Endodermal cell (in vitro differentiated cells): ENCODE results near the gene LEFTY1. TPM values are rescaled to one million over a fixed set of nuclear protein-coding genes. Genes with fewer than 3 reads are reported as not detected.
A peak's percentile ranks its signal among the peaks of the same experiment; 100 is the strongest.

ENCODE experiments used
- DNase-seq: peaks from one replicate; pipeline ENCODE4 v3.0.0-alpha.2; 2017
- H3K27ac ChIP-seq: 2 replicates; pipeline ENCODE4 v1.5.1; 2013; ENCODE audit warnings: mild to moderate bottlenecking, low read depth, low read length, moderate library complexity
- H3K27me3 ChIP-seq: 2 replicates; pipeline ENCODE4 v1.6.1; 2013; ENCODE audit warnings: mild to moderate bottlenecking, low read length, moderate library complexity; ENCODE audit not compliant: insufficient read depth, control insufficient read depth, poor library complexity, severe bottlenecking
- H3K36me3 ChIP-seq: 2 replicates; pipeline ENCODE4 v1.7.0; 2013; ENCODE audit warnings: mild to moderate bottlenecking, low read length, moderate library complexity; ENCODE audit not compliant: control insufficient read depth, insufficient read depth
- H3K4me1 ChIP-seq: one replicate; pipeline ENCODE4 v1.7.0; 2013; ENCODE audit warnings: low read length; ENCODE audit not compliant: control insufficient read depth, insufficient read depth
- H3K4me3 ChIP-seq: 2 replicates; pipeline ENCODE4 v1.5.1; 2013; ENCODE audit warnings: mild to moderate bottlenecking, low read length, moderate library complexity
- H3K9ac ChIP-seq: 2 replicates; pipeline ENCODE4 v1.6.1; 2013; ENCODE audit warnings: mild to moderate bottlenecking, low read length, moderate library complexity; ENCODE audit not compliant: poor library complexity, severe bottlenecking; ENCODE audit errors: extremely low read depth
- H3K9me3 ChIP-seq: 2 replicates; pipeline ENCODE4 v1.6.1; 2013; ENCODE audit warnings: mild to moderate bottlenecking, low read length, moderate library complexity; ENCODE audit not compliant: control insufficient read depth
- H3K27ac Mint-ChIP-seq: 2 replicates; pipeline ENCODE4 v1.8.0; 2020; ENCODE audit warnings: mixed read lengths
- H3K27me3 Mint-ChIP-seq: 2 replicates; pipeline ENCODE4 v1.8.0; 2021; ENCODE audit warnings: mild to moderate bottlenecking, mixed read lengths; ENCODE audit not compliant: insufficient read depth
- H3K36me3 Mint-ChIP-seq: 2 replicates; pipeline ENCODE4 v1.8.0; 2020; ENCODE audit warnings: low read depth, mixed read lengths
- H3K4me1 Mint-ChIP-seq: 2 replicates; pipeline ENCODE4 v1.8.0; 2020; ENCODE audit warnings: mixed read lengths
- H3K4me3 Mint-ChIP-seq: 2 replicates; pipeline ENCODE4 v1.8.0; 2020; ENCODE audit warnings: mild to moderate bottlenecking, moderate library complexity, mixed read lengths
- H3K9me3 Mint-ChIP-seq: 2 replicates; pipeline ENCODE4 v1.8.0; 2020; ENCODE audit warnings: mild to moderate bottlenecking, mixed read lengths
- WGBS, 2 experiments: methylation state at CpG; one replicate each; pipeline versions ENCODE4 v1.1.5 to v1.1.7; 2013; ENCODE audit warnings: missing lambda C conversion rate in 2 of 2, mixed read lengths in 1 of 2; ENCODE audit not compliant: insufficient coverage in 1 of 2, insufficient read length in 1 of 2; 5-methylcytosine and 5-hydroxymethylcytosine counted together
- total RNA-seq, 2 donors: library from RNA; stranded (reverse); fragmentation: NEBNext Ultra II Directional in 1 of 2; extraction: Animal tissue kit (Norgen Biotek cat#: 25700) in 1 of 2; gene quantifications; 2 replicates in 1 of 2; 3 replicates in 1 of 2; pipeline ENCODE4 v1.2.1, GENCODE V29; 2021
- TF ChIP-seq, protein P1 (sequence below): fragments of 200-600 bp; sonication (generic); conservative IDR thresholded peaks from 2 replicates; pipeline ENCODE4 v1.5.0; 2021; ENCODE audit warnings: antibody characterized with exemption, mild to moderate bottlenecking

The LEFTY1 gene
- total RNA-seq, 2 donors from 2014 or later, result 76.0 to 660 TPM

DNA sequence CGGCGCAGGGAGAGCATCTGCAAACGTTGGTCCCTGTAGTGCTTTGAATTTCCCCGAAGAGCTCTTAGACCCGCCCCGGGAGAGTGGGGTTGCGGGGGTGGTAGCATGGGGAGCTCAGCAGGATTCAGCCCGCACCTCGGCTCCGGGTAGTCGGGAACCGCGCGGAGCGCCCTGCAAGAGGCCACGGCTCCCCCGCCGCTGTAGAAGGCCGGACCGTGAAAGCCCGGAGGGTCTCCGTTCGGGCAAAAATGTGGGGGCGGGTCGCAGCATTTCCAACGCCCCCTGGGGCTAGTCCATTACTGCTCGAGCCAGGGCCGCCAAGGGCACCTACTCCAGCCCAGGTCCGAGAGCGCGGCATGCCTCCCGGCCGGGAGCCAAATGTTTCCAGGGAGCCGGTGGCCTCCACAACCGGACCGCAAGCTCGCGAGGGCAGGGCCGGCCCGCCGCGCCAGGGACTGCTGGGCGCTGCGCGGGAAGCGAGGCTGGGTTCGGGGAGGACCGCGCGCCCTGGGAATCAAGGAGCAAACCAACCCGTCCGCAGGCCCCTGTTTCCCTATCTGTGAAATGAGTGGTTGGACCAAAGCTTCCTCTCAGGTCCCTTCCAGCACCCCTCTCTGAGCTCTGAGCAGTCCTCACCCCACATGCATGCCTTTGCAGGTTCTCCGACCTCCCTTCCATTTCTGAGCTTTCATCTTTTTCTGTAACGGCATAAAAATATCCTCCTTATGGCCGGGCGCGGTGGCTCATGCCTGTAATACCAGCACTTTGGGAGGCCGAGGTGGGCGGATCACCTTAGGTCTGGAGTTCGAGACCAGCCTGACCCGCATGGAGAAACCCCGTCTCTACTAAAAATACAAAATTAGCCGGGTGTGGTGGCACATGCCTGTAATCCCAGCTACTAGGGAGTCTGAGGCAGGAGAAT, 6.0 kb downstream of the LEFTY1 start:
- H3K36me3 ChIP-seq, result peaks cover 35% of the 10 kb centered on the region
- H3K27ac Mint-ChIP-seq, result peak overlapping the region; percentile 98
- no peaks in the 10 kb centered on the region for H3K27me3 Mint-ChIP-seq
- no peaks in the 10 kb centered on the region for H3K27me3 ChIP-seq
- H3K36me3 Mint-ChIP-seq, result peaks cover 13% of the 10 kb centered on the region
- H3K9ac ChIP-seq, result peak overlapping the region; percentile 94
- no peak overlapping the region for H3K27ac ChIP-seq
- WGBS, 2 experiments, result 9 to 14% methylated on average over 26 to 63 of the region's 63 CpGs
- H3K4me3 Mint-ChIP-seq, result peak overlapping the region; percentile 87
- H3K9me3 ChIP-seq, result no peaks in the 10 kb centered on the region
- H3K4me1 Mint-ChIP-seq, result peaks cover 47% of the 10 kb centered on the region
- H3K9me3 Mint-ChIP-seq, result no peaks in the 10 kb centered on the region
- TF ChIP-seq, protein P1, sequence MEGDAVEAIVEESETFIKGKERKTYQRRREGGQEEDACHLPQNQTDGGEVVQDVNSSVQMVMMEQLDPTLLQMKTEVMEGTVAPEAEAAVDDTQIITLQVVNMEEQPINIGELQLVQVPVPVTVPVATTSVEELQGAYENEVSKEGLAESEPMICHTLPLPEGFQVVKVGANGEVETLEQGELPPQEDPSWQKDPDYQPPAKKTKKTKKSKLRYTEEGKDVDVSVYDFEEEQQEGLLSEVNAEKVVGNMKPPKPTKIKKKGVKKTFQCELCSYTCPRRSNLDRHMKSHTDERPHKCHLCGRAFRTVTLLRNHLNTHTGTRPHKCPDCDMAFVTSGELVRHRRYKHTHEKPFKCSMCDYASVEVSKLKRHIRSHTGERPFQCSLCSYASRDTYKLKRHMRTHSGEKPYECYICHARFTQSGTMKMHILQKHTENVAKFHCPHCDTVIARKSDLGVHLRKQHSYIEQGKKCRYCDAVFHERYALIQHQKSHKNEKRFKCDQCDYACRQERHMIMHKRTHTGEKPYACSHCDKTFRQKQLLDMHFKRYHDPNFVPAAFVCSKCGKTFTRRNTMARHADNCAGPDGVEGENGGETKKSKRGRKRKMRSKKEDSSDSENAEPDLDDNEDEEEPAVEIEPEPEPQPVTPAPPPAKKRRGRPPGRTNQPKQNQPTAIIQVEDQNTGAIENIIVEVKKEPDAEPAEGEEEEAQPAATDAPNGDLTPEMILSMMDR, result no peak
- H3K4me1 ChIP-seq, result peaks cover 21% of the 10 kb centered on the region
- H3K4me3 ChIP-seq, result peak overlapping the region; percentile 90
- DNase-seq, result peak; percentile 85

DNA sequence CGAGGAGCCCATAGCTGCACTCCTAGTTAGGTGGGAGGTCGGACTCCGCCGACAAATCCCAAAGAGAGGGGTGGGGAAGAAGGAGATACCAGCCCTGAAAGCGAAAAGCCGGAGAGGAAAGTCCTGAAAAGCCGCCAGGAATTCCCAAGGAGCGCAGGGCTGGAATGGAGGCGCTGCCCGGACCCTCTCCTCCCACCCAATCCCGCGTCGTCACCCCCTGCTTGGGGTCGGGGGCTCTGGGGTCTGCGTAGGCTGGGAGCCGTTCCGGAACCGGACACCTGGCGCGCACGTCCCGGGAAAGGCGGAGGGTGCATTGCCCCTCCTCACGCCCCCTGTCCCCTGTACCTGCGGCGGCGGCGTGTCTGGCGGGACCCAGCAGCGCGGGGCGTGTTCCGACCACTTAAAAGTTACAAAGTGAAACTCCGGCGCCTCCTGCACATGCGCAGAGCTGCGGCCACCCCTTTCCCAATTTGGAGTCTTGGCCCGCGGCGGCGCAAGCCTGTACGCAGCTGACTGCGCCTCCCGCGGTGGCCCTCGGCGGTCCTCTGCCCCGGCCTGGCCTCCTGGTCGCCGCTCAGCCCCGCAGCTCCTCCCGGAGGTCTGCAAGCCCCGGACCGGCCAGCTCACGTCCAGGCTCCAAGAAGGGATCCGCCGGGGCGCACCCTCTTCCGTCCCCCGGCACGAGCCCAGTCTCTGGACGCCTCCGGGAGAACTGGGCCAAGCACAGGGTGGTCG, 6.8 kb downstream of the LEFTY1 start, which contains the start of gene TMEM63A:
Gene TMEM63A, minus strand, starts transcription at position 422 of the 735 bp plus-strand sequence. CDS start 4,800 bp downstream, outside the sequence.
- Histone ChIP-seq H3K36me3 (peaks cover 37% of the 10 kb centered on the region), H3K9me3 (no peaks in the 10 kb centered on the region), H3K27me3 (no peaks in the 10 kb centered on the region), H3K4me1 (peaks cover 26% of the 10 kb centered on the region), H3K9ac (peak within 1 kb of the TSS; percentile 94), H3K27ac (no peak within 1 kb of the TSS), H3K4me3 (peak within 1 kb of the TSS; percentile 90)
- TF ChIP-seq, protein P1, result peak; percentile 51
- Mint-ChIP-seq H3K4me3 (peak within 1 kb of the TSS; percentile 87), H3K27me3 (no peaks in the 10 kb centered on the region), H3K9me3 (no peaks in the 10 kb centered on the region), H3K36me3 (peaks cover 17% of the 10 kb centered on the region), H3K27ac (peak within 1 kb of the TSS; percentile 98), H3K4me1 (peaks cover 54% of the 10 kb centered on the region)
- DNase-seq, result peak; percentile 98
- WGBS, 2 experiments, result 0 to 1% methylated on average over 17 to 64 of the region's 64 CpGs

DNA sequence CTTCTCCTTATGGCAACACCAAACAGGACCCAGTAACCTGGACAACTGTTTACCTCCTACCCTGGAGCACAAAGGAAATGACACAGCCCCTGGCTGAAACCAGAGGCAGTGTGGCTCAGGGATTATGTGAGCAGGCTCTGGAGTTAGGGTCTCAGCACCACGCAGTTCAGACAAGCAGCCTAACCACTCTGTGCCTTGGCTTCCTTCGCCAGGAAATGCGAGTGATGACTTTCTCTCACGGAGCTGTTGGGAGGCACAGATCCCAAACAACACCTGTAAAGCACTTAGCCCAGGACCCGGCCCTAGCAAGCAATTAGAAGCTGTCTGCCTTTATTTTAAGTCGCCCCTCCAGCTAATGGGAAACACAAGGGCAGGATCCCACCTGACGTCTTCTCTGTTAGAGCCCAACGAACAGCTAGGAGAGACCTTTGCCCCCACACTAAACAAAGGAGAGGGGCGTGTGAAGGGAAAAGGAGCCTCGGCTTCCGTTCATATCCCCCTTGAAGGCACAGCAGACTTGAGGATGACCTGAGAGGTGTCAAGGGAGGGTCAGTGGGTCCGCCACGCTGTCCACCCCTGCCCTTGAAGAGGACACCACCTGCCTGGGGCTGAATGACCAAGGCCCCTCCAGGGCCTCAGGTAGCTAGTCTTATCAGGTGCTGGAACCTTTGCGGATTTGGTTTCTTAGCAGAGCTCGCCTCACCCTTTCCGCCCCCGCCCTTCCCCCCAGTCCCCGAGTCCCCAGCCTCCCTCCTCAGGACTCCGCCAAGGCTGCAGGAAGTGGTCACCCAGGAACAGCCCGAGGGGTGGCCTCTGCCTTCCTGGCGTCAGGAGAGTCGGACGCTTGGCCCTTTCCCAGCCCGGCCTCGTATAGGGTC, 7.6 kb downstream of the LEFTY1 start:
- Histone ChIP-seq H3K9ac (peak overlapping the region; percentile 94), H3K36me3 (peaks cover 35% of the 10 kb centered on the region), H3K9me3 (no peaks in the 10 kb centered on the region), H3K4me3 (peak overlapping the region; percentile 90), H3K27me3 (no peaks in the 10 kb centered on the region), H3K27ac (no peak overlapping the region), H3K4me1 (peaks cover 27% of the 10 kb centered on the region)
- Mint-ChIP-seq H3K27me3 (no peaks in the 10 kb centered on the region), H3K36me3 (peaks cover 15% of the 10 kb centered on the region), H3K4me3 (peak overlapping the region; percentile 87), H3K27ac (peak overlapping the region; percentile 98), H3K4me1 (peaks cover 50% of the 10 kb centered on the region), H3K9me3 (no peaks in the 10 kb centered on the region)
- peak; percentile 83 for DNase-seq
- TF ChIP-seq, protein P1, result no peak
- WGBS, 2 experiments, result 6 to 15% methylated on average over 15 to 25 of the region's 25 CpGs
